GF-D8 (cell line): ENCODE measurements around the gene RXRA.

ENCODE experiments used
- DNase-seq: peaks from one replicate; lab custom pipeline; 2025; lab: John Stamatoyannopoulos, UW

The RXRA gene

DNA sequence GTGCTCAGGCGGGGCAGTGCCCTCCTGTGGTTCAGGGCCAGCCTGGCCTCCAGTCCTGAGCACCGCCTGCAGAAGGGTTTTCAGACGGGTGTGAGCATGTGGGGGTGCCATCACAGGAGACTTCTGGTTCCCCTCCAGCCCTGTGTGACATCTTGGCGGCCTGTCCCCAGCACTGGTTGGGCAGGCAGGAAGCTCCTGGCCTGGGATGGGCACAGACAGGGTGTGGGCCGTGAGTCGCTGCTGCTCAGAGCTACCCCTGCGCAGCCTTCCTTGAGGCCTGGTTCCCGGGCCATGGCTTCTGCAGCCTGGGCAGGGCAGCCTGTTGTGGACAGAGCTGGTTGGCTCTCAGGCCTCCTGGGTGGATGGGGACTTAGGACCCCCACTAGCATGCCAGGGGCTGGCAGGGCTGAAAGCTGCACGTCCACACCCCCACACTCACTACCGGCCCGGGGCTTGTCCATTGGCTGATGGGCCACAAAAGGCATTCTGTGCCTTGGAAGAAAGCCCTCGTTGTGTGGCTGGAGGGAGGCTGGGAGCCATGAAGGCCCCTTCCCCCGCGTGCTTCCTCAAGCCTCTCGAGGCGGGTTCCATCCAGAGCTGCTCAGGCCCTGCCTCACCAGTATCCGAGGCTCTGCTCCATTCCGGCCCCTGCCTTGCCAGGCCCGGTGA, 58.7 kb downstream of the RXRA start:
- DNase-seq, result no peak

DNA sequence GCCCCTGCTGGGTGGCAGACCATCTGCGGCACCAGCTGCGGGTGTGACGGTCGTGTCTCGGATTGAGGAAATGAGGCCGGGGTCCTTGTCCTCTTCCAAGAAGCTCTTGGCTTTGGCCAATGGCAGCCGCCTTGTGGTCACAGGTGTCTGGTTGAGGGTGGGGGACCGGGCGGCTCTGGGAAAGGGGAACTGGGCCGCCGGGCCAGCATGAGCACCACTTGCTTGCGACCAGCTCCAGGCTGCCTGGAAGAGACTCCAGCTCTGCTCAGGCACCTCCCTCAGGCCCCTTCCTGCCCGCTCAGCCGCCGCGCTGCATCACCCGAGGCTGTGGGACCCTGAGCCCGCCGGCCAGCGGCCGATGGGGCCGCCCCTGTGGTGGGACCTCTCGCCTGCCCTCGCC, 59.7 kb downstream of the RXRA start:
- no peak for DNase-seq

DNA sequence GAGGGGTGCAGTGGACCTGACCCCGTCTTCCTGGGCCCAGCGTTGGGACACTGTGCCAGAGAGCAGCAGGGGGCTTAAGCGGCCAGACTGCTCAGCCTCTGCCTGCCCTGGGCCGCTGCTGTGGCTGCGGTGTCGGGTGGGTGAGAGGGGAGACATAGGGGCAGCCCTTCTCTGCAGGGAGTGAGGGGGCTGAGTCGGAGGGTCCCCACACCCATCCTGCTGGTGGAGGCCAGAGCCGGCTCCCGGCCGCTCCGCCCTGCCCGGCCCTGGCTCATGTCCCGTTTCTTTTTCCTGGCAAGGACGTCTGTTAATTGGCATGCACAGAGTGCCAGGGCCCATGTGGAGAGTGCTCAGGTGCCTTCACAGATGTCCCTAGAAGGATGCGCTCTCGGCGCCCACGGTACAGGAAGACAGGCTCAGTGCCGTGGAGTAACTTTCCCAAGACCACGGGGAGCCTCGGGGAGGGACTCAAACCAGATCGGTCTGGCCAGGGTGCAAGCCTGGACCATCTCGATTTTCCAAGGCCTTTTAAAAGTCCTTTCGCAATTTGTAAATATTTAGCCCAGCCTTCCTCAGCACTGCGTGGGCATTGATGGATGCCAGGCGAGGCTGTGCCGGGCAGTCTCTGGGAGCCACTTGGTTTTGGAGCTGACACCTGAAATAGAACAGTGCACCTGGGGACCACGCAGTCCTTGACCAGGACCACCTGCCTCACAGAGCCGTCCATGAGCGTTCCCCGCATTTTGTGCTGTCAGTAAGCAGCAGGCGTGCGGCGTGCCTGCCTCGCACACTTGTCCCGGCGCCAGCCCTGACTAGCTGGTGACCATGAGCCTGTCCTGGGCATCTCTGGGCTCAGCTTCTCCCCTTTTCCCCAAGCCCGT, 60.9 kb downstream of the RXRA start:
- DNase-seq, result no peak

DNA sequence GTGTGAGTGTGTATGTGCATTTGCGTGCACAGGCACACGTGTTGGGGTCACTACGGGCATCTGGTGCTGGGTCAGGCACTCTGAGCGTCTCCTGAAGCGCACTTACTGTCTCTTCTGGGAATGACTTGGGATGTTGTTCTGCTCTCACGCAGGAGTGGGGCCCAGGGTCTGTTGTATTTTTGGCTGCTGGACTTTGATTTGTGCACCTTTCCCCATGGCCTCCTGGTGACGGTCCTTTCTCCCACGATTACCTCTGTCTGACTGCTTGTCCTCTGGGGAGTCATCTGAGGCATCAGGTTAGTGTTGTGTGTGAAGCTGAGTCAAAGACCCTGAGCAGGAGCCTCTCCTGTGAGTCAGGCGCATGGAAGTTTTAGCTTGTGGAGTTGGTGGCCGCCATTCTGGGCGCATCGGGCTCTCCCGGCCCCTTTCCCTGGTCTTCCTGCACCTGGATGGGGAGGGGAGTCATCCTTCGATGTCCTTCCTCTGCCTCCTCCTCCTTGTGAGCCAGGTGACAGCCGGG, 62.1 kb downstream of the RXRA start:
- no peak for DNase-seq

DNA sequence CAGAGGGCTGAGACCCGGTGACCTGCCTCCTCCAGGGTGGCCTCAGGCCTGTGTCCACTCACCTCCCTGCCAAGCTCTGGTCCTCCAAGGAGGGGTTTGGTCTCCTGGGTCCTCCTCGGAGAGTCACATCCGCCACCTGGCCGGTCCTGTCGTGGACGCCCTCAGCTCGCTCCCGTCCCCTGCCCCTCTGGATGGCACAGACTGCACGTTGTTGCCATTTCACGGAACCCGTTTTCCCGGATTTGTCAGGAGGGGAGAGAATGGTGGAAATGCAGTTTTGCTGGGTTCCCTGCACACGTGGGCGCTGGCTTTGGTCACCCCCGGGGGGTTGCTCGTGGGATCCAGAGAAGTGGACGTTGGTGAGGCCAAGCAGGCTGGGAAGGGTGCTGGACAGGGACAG, 62.7 kb downstream of the RXRA start:
- no peak for DNase-seq

DNA sequence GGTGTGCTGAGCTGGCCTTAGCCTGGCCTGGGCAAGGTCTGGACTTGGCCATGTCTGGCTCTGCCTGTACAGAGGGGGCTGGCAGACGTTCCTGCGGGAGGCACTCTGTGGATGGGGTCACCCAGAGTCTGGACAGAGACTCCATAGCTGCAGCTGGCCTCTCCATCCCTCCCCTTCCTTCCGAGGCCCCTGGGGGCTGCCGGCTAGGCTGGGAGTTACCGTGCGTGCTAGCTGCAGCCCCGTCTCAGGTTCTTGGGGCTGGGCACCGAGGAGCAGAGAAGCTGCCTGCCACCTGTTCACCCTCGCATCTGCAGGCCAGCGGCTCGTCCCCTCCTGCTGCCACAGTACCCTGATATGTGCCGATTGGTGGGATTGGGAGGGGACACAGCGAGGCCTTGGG, 63.4 kb downstream of the RXRA start:
- DNase-seq, result no peak

DNA sequence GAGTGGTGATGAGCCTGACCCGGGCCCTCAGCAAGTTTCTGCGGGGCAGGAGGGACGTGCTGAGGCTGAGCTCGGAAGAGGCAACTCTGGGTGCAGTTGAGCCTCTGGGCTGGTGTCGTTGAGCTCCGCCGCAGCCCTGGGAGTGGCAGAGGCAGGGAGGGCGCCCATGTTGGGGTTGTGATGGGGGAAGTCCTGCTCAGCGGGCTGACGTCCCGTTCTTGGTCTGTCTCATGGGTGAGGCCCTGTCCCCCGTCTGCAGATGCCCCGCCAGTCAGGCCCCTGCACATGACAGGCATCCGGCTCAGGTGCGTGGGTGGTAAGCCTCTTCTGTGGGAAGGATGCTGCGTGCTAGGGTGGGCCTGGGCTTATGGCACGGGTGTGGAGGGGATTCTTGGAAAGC, 64.3 kb downstream of the RXRA start:
- DNase-seq, result no peak

DNA sequence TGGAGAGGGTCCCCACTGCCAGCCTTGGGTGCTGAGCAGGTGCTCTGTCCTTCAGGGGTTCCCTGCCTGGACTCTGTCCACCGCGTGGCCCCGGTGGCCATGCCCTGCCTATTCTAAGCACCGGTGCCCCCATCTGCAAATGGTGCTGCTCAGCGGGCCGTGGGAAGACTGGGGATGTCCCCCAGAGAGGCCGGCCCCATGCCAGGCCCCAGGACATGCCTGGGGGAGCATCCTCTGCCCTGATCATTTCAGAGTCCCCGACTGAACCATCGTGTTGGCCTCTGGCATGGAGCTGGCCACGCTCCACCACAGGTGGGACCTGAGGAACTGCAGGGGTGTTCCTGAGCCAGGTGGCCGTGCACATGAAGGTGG, 64.7 kb downstream of the RXRA start:
- no peak for DNase-seq

DNA sequence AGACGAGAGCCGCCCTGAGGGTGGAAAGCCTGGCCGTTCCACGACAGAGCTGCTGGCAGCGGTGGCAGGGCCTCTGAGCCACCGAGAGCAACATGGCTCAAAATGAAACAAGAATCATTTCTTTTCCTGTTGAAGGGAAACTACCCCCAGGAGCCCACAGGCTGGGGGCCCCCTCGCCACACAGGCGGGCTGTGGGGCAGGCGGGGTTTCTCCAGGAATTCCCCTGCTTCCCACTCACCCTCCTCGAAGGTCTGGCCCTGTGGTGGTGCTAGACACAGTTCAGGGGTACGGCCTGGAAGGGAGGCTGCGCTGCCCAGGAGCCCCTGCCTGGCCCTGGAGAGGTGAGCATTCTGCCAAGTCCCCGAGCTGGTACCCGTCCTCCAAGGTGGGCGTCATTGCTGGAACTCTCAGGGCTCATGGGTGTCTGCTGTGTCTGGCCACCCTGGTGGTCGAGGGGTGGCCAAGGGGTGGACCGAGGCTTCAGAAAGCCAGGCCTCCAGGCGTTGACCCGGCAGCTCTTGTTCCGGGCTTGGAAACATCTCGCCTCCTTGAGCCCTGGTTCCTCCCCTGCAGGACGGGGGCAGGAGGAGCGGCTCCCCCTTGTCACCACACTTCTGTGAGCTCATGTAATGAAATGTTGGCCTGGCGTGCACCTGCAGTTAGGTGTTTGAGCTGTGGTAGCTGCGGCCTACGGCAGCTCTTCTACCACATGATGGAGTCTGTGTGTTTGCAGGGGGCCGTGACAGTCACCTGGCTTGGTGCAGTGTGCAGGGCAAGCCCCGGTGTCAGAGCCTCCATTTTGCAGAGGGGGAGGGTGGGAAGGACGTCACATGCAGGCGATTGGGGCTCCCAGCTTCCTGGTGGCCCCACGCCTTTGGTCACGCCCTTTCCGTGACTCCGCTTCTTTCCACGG, 65.3 kb downstream of the RXRA start:
- no peak for DNase-seq

DNA sequence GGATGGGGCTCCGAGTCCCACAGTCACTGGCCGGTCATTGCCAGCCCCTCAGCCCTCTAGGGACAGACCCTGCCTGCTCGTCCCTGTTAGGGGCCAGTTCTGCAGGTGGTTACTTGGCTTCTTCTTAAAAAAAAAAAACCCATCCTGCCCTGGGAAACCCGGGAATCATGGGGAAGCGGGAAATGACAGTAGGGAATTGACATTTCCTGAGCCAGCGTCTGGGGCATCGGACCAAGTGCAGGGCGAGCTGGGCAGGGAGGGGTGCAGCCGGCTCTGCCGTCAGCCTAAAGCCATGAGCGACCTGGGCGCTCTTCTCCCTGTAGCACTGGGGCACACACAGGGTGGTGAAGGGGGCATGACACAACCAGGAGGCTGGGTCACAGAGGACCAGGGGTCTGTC, 66.6 kb downstream of the RXRA start:
- no peak for DNase-seq

DNA sequence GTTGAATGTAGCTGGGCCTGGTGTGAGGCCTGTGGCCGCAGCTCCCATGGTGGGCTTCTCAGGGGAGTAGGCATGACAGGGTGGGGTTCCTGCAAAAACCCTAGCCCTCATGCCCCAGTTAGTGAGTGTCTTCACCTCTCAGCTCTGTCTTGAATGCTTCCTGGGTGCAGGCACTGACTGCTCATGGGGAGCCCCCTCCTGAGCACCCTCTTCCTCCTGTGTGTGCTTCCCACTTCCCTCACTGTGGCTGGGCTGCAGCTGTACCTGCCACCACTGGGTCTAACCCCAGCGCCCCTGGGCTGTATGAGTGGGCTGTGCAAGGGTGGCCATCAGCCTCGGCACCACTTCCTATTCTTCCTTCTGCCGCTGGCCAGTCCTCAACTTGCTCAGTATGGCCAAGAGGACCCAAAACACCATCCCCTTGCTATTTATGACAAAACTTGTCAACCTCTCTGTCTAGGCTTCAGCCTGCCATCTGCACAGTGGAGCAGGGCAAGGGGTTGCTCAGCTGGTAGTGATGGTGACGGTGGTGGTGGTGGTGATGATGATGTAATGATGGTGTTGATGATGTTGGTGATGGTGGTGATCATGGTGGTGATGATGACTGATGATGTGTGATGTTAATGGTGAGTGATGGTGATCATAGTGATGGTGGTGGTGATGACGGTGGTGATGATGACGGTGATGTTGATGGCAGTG, 67.5 kb downstream of the RXRA start:
- no peak for DNase-seq

DNA sequence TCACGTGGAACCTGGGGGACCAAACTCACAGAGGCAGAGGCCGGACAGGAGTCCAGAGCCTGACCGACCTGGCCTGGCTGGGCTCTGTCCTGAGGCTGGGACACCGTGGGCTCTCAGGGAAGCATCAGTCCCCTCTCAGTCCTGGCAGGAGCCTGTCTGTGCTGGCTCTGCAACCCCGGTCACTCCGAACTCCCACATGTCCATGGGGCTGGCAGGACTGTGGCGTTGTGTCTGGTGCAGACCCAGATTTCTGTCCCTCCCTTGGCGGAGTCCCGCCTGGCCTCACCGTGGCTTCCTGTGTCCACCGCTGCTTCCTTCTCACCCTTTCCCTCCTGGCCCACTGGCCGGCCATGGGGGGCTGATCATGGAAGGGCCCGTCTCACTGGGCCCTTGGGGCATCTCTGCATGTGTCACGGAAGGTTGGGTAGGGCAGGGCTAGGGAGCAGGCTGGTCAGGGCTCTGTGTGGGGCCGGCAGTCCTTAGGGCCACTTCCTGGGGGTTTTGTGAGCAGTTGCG, 68.8 kb downstream of the RXRA start:
- no peak for DNase-seq

DNA sequence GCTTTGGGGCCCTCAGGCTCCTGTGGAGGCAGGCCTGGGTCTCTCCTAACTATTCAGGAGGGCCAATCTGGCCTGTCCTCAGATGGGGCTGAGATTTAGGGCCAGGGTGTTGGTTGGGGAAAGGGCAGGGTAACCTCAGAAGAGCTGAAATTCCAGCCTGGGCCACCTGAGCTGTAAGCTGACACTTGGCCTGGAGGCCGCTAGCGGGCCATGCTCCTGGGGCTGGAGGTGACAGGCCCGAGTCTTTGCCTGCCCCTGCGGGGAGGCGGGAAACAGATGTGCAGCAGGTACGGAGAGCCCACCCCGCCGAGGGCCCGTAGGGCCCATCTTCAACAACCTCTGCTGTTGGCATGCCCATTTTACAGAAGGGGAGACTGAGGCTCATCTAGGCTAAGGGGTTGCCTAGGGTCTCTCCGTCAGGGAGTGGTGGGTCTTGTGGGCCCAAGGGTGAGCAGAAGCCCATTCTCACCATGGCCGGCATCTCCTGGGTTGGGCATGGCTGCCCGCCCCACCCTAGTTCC, 69.5 kb downstream of the RXRA start:
- no peak for DNase-seq

DNA sequence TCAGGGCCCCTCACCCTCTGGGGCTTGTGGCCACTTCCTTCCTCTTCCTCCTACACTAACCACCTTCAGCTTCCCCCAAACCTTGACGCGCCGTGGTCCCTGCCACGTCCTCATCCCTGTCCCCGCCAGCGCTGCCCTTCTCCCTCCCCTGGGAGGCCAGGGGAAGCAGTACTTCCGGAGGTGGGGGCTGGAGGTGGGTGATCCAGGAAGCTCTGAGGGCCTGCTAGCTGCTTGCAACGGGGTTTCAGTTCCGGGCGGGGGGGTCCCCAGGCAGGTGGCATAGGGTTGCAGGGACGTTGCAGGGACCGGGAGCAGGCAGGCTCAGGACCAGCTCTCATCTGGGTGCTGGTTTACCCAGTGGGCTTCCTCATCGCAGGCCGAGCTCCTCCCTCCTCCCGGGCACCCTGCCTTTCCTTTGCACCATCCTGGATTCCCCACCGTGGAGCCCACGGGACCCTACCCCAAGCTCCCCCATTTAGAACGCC, 70.0 kb downstream of the RXRA start:
- DNase-seq, result peak; percentile 92

DNA sequence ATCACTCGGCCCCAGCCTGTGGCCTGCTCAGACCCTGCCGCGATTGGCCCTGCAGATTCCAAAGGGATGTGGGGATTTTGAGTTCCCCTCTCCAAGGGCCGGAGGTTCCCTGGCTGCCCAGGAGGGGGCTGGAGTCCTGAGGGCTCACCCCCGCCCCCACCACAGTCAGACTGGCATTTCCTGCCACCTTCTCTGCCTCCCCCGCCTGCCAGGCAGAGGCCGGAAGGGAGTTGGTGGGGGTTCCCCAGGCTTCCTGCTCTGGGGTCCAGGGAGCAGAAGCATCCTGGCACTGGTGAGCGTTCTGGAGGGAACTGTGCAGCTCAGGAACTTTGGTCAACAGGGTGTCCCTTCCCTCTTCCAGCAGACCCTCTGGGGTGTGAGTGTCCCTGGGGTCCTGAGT, 70.6 kb downstream of the RXRA start:
- DNase-seq, result no peak

DNA sequence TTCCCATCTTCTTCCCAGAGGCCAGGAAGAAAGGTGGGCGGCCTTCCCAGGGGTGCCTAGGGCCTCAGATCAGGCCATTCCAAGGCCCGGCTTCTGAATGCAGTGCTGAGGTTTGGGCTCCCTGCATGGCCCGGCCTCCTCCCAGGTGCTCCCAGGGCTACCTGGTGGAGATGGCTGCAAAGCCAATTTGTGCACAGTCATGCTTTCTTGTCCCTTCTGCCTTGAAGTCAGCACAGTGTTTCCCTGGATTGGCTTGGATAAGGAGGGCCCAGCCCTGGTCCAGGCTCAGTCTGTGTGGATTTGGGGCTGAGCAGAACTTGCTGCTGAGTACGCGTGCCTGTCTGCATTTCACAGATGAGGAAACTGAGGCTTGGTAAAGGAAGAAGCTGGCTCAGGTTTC, 72.5 kb downstream of the RXRA start:
- no peak for DNase-seq

DNA sequence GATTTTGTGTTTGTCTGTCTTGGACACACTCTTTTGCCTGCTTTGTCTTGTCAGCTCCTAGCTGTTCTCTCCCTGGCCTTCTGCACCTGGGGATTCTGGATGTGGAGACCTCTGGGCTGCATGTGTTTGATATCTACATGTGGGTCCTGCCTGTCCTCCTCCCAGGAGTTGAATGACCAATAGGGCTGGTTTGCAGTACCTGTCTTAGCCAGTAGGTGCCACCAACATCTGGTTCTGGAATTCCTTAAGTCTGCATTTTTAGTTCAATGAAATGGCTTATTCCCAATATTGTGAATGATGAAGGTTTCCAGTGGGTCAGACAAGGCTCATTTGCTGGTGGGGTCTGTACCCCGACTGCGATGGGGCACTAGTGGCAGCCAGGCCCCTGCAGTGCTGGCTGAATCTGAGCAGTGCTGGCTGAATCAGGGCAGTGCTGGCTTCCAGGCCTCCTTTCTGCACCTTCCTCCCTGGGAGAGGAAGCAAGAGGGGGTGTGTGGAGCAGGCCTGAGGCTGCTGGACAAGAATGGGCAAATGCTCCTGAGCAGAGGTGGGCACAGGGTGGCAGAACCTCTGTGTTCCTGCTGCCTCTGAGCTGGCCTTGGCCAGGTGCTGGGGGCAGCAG, 73.3 kb downstream of the RXRA start:
- DNase-seq, result no peak

DNA sequence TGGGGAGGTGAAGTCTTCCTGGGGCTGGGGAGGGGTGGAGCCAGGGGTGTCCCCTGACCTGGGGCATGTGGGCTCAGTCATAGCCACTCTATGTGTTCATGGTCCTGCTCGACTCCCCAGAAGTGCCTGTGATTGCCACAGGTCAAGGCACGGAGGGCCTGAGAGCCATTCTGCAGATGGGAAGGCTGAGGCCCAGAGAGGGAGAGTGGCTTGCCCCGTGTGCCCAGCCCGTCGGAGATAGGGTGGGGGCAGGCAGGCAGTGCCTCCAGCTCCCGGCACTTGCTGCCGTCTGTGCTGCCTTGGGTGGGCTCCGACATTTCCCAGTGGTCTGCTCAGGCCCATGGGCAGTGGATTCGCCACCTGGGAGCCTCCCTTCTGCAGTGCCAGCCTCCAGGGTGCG, 74.0 kb downstream of the RXRA start:
- DNase-seq, result no peak

DNA sequence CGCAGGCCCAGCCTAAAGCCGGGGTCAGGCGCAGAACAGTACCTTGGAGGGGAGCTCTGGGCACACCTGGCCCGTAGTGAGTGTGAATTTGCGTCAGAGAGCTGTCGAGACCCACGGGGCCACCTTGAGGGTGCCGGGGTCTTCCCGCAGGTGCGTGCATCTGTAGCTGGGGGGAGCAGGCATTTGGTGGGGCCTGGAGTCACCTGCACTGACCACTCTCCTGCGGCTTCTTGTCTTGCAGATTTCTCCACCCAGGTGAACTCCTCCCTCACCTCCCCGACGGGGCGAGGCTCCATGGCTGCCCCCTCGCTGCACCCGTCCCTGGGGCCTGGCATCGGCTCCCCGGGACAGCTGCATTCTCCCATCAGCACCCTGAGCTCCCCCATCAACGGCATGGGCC, 75.1 kb downstream of the RXRA start:
- no peak for DNase-seq

DNA sequence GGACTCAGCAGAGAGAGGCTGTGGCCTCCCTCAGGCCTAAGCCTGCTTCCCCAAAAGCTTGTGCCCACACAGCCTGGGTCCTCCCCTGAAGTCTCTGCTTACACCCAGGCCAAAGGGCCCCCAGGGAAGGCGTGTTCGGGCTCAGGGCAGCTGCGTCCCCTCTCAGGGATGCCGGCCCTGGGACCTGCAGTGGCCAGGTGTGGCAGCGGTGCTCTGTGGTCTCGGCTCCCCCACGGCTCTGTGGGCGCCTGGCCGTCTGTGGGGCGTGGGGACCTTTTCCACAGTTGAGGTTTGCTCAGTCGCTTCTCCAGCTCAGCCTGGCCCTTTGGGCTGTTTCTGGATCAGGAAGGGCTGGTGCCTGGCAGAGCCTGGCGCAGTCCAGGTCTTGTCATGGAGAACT, 75.9 kb downstream of the RXRA start:
- DNase-seq, result no peak

DNA sequence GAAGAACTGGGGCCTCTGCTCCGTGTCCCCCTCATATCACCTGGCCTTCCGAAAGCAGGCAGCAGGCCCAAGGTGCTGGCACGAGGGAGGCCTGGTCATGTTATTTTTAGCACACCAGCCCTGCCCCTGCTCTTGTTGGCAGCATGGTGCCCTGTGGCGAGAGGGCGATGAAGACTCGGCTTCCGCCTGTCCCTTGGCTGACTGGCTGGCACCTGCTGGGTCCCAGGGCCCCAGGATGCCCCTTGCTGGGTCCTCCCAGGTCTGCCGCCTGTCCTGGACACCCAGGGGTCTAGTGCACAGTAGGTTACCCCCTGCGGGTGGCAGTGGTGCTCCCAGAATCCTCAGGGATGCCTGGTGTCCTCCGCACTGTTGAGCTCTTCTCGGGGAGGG, 77.0 kb downstream of the RXRA start:
- DNase-seq, result no peak
